ENCODE data around the gene CENPQ. TPM values are rescaled to one million over a fixed set of nuclear protein-coding genes. Genes with fewer than 3 reads are reported as not detected.
A peak's percentile ranks its signal among the peaks of the same experiment; 100 is the strongest.

Gene CENPQ
- total and polyA plus RNA-seq, 2 of the 13 experiments (the other 11 are each of a cell fraction or from before 2014, with no cell fraction given): 9.1 to 20.1 TPM

GRCh38 chr6:49515485-49516146, 52.4 kb downstream of the CENPQ start:
- intact Hi-C loops (cut with micrococcal nuclease; ENCODE audit: unreplicated experiment): no loop called here
- no peaks in the 10 kb centered on the region for H3K27me3 ChIP-seq (ENCODE audit: control insufficient read depth in 1 of 2, insufficient read depth in 2 of 2, low read length in 2 of 2)
- H3K4me3 ChIP-seq (replicated peaks in 1 of 3; ENCODE audit: insufficient read depth in 1 of 3, low read depth in 2 of 3, low read length in 3 of 3): no peak overlapping the region
- no peak overlapping the region for H2AFZ ChIP-seq (ENCODE audit: low read length)
- H3K79me2 ChIP-seq (ENCODE audit: insufficient read depth, low read length): no peaks in the 10 kb centered on the region
- H3K4me2 ChIP-seq (ENCODE audit: low read depth, low read length): no peak overlapping the region
- in situ Hi-C loops (cut with HindIII; ENCODE audit: extremely low pct_ligation_motif_present, low pct_unique_long_range_greater_than_20kb): no loop called here
- ChIA-PET POLR2A (no interaction called here), CTCF (ENCODE audit: low intra/inter-chr PET ratio, low total read pairs) (no interaction called here)
- FAIRE-seq (no peak), DNase-seq (ENCODE audit: low spot score) (no peak), ATAC-seq (no peak)
- no peak overlapping the region for H3K27ac ChIP-seq (ENCODE audit: extremely low read length, insufficient read depth, low read length)
- no peaks in the 10 kb centered on the region for H4K20me1 ChIP-seq (ENCODE audit: insufficient read depth, low read length)
- no TSS peak for BruUV-seq (replicated peaks)
- H3K9me3 ChIP-seq (ENCODE audit: low read length): no peaks in the 10 kb centered on the region
- no peaks in the 10 kb centered on the region for H3K36me3 ChIP-seq (replicated peaks in 1 of 2; ENCODE audit: control insufficient read depth in 1 of 2, insufficient read depth in 2 of 2, low read length in 2 of 2)
- TF ChIP-seq ZNF326 (CRISPR knock-in tag; IDR thresholded peaks at IDR 0.05; ENCODE audit: borderline replicate concordance): no peak
- peak; percentile 93 for TF ChIP-seq HNRNPK (IDR thresholded peaks at IDR 0.05; ENCODE audit: low read depth, low read length, poor library complexity, severe bottlenecking)
- H3K9ac ChIP-seq (ENCODE audit: insufficient read depth, low read depth, low read length): no peak overlapping the region
- 94% methylated on average over 10 of the region's 10 CpGs for WGBS (ENCODE audit: low lambda C conversion rate)
- H3K4me1 ChIP-seq (ENCODE audit: insufficient read depth, low read length): peaks cover 44% of the 10 kb centered on the region

DNA sequence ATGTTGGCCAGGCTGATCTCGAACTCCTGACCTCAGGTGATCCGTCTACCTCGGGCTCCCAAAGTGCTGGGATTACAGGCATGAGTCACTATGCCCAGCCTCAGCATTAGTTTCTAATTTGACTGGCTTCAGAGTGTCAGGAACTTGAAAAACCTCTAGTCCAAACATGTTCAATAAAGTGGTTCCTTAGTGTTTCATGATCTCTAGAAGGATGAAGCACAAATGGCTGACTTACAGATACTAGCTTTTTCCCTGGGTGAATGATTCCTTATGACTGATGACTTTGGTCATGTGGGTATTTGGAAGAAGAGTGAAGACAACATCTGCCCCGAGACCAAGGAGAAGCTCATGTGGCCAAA, 53.0 kb downstream of the CENPQ start:
- CTCF ChIA-PET (ENCODE audit: low intra/inter-chr PET ratio, low total read pairs): no interaction called here
- POLR2A ChIA-PET: no interaction called here

More for the DNA sequence above, 53.0 kb downstream of the CENPQ start:
- no peak overlapping the region for H3K4me2 ChIP-seq (ENCODE audit: low read depth, low read length)
- in situ Hi-C loops (cut with HindIII; ENCODE audit: extremely low pct_ligation_motif_present, low pct_unique_long_range_greater_than_20kb): no loop called here
- WGBS (ENCODE audit: low lambda C conversion rate): 89% methylated on average over 4 of the region's 4 CpGs
- no peaks in the 10 kb centered on the region for H3K9me3 ChIP-seq (ENCODE audit: low read length)
- TF ChIP-seq RELA (CRISPR knock-in tag; IDR thresholded peaks at IDR 0.05) (no peak), ZNF652 (CRISPR knock-in tag; IDR thresholded peaks at IDR 0.05; ENCODE audit: borderline replicate concordance, low read depth) (no peak), ZNF782 (CRISPR knock-in tag; IDR thresholded peaks at IDR 0.05; ENCODE audit: borderline replicate concordance) (no peak)
- H3K36me3 ChIP-seq (replicated peaks in 1 of 2; ENCODE audit: control insufficient read depth in 1 of 2, insufficient read depth in 2 of 2, low read length in 2 of 2): no peaks in the 10 kb centered on the region
- ATAC-seq (no peak), FAIRE-seq (no peak), DNase-seq (ENCODE audit: low spot score) (no peak)
- no peak overlapping the region for H3K27ac ChIP-seq (ENCODE audit: extremely low read length, insufficient read depth, low read length)
- intact Hi-C loops (cut with micrococcal nuclease; ENCODE audit: unreplicated experiment): no loop called here
- no peaks in the 10 kb centered on the region for H3K79me2 ChIP-seq (ENCODE audit: insufficient read depth, low read length)
- H3K9ac ChIP-seq (ENCODE audit: insufficient read depth, low read depth, low read length): no peak overlapping the region
- BruUV-seq (replicated peaks): no TSS peak
- peaks cover 46% of the 10 kb centered on the region for H3K4me1 ChIP-seq (ENCODE audit: insufficient read depth, low read length)
- H3K27me3 ChIP-seq (ENCODE audit: control insufficient read depth in 1 of 2, insufficient read depth in 2 of 2, low read length in 2 of 2): no peaks in the 10 kb centered on the region
- H4K20me1 ChIP-seq (ENCODE audit: insufficient read depth, low read length): no peaks in the 10 kb centered on the region
- no peak overlapping the region for H3K4me3 ChIP-seq (replicated peaks in 1 of 3; ENCODE audit: insufficient read depth in 1 of 3, low read depth in 2 of 3, low read length in 3 of 3)
- H2AFZ ChIP-seq (ENCODE audit: low read length): no peak overlapping the region
